GM12874 (cell line): ENCODE results near the gene OR2H2.

ENCODE experiments used
- TF ChIP-seq, protein P1 (sequence below): IDR thresholded peaks from 2 replicates; pipeline ENCODE4 v1.5.1; 2011; ENCODE audit warnings: low read depth, mild to moderate bottlenecking, control low read depth, low read length, moderate library complexity; ENCODE audit not compliant: insufficient read depth

The OR2H2 gene

GRCh38 chr6:29608131-29608530, 23.2 kb downstream of the OR2H2 start:
- TF ChIP-seq, protein P1, sequence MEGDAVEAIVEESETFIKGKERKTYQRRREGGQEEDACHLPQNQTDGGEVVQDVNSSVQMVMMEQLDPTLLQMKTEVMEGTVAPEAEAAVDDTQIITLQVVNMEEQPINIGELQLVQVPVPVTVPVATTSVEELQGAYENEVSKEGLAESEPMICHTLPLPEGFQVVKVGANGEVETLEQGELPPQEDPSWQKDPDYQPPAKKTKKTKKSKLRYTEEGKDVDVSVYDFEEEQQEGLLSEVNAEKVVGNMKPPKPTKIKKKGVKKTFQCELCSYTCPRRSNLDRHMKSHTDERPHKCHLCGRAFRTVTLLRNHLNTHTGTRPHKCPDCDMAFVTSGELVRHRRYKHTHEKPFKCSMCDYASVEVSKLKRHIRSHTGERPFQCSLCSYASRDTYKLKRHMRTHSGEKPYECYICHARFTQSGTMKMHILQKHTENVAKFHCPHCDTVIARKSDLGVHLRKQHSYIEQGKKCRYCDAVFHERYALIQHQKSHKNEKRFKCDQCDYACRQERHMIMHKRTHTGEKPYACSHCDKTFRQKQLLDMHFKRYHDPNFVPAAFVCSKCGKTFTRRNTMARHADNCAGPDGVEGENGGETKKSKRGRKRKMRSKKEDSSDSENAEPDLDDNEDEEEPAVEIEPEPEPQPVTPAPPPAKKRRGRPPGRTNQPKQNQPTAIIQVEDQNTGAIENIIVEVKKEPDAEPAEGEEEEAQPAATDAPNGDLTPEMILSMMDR, result no peak

GRCh38 chr6:29610540-29610939, 25.6 kb downstream of the OR2H2 start:
- TF ChIP-seq, protein P1, result no peak

DNA sequence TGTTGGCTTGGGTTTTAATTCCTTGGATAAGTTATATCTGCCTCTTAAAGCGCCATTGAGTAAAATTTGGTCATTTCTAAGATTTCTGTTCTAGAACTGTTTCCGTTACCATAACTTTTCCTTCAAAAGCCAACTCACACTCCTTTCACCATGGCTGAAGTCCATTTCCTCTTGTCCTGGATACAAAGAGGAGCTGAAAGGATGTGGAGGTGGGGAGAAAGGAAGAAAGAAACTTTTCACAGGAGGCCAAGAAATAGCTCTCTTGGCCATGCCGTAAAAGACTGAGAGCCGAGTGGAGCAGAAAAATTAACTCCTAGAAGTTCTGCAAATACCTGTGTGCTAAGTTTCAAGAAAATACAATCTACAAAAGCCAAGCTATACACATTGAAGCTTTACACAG, 26.5 kb downstream of the OR2H2 start:
- TF ChIP-seq, protein P1, result no peak

DNA sequence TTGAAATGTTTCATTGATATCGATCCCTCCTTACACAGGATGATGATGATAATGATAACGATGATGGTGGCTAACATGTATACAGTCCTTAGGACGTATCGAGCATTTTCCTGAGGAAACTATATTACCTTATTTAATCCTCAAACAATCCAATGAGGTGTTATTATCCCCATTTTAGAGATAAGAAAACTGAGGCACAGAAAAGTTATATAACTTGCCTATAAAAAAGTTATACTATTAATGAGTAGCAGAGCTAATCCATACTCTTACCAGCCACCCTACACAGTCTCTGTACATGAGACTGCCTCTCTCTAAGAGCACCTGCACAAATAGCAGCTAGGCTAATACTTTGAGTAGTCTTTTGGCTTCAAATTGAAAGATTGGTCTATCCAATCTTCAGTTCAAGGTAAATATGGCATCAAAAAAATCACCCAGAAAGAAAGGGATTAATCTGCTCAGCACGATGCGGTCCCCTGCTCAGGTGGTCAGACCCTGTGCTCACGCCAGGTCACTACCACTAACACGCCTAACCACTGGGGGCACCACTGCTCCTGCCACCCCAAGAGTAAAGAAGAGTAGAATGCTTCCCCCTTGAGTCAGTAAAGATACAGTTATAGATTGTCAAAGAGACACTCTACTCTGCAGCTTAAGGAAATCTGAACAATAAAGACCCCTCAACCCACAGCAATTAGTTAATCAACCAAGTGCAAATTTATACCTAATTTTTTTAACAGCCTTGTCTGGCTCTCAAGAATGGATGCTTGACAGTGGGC, 33.0 kb downstream of the OR2H2 start:
- TF ChIP-seq, protein P1, result peak; percentile 51; the same call in 1 of the 2 replicates

DNA sequence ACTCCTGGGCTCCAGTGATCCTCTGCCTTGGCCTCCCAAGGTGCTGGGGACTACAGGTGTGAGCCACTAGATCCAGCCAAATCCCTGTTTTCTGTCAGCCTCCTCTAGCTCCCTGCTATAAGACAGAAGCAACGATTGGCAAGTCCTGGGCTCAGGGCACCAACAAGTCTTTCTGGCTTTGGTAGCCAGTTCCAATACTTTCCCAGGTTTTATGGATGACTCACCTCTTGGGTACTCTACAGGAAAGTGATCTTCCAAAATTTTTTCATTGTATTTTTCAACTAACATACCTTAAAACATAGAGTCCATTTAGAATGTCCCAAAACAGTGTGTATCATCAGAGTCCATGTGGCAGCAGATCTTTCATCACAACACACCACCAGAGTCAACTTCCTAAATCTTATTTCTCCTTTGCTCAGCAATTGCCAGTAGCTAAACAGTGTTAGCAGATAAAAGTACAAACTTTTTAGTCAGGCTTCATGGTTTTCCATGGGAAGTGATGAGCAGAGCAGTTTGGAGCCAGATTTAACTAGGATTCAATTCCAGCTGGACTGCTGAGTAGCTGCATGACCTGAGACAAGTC, 34.7 kb downstream of the OR2H2 start:
- TF ChIP-seq, protein P1, result no peak

- TF ChIP-seq, protein P1, result no peak
Measured at GRCh38 chr6:29620630-29621029, 35.7 kb downstream of the OR2H2 start.

DNA sequence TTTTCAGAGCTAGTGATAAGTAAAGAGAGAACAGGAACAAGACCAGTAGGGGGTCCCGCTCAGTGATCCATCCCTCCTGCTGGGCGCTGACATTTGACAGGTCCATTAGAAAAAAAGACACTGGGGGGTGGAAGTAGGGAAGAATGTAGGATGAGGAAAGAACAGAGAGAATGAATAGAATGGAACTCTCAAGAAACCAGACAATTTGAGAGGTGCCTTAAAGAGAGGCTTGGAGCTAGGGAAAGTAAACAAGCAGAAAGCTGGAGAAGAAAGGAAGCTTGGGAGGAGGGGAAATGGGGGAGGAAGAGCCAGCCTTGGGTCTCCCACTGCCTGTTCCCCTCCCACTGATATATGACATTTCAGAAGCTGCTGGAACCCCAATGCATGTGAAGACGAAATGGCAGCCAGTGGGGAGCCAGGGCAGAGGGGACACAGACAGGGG, 39.6 kb downstream of the OR2H2 start:
- TF ChIP-seq, protein P1, result no peak
